GM20000 (cell line): Measurements from ENCODE around the gene DPF3.

ENCODE experiments used
- DNase-seq: peaks from one replicate; pipeline ENCODE4 v3.0.0; 2012; ENCODE audit warnings: low spot score
- TF ChIP-seq, protein P1 (sequence below): IDR thresholded peaks from 2 replicates; pipeline ENCODE4 v1.5.1; 2012; ENCODE audit warnings: mild to moderate bottlenecking, control low read depth; ENCODE audit errors: extremely low read depth, missing control alignments

DPF3 gene

GRCh38 chr14:72616294-72616693, 277.6 kb downstream of the DPF3 start:
- TF ChIP-seq, protein P1, sequence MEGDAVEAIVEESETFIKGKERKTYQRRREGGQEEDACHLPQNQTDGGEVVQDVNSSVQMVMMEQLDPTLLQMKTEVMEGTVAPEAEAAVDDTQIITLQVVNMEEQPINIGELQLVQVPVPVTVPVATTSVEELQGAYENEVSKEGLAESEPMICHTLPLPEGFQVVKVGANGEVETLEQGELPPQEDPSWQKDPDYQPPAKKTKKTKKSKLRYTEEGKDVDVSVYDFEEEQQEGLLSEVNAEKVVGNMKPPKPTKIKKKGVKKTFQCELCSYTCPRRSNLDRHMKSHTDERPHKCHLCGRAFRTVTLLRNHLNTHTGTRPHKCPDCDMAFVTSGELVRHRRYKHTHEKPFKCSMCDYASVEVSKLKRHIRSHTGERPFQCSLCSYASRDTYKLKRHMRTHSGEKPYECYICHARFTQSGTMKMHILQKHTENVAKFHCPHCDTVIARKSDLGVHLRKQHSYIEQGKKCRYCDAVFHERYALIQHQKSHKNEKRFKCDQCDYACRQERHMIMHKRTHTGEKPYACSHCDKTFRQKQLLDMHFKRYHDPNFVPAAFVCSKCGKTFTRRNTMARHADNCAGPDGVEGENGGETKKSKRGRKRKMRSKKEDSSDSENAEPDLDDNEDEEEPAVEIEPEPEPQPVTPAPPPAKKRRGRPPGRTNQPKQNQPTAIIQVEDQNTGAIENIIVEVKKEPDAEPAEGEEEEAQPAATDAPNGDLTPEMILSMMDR, result no peak
- no peak for DNase-seq

GRCh38 chr14:72615451-72616121, 278.3 kb downstream of the DPF3 start:
- DNase-seq, result no peak
- TF ChIP-seq, protein P1, result no peak

DNA sequence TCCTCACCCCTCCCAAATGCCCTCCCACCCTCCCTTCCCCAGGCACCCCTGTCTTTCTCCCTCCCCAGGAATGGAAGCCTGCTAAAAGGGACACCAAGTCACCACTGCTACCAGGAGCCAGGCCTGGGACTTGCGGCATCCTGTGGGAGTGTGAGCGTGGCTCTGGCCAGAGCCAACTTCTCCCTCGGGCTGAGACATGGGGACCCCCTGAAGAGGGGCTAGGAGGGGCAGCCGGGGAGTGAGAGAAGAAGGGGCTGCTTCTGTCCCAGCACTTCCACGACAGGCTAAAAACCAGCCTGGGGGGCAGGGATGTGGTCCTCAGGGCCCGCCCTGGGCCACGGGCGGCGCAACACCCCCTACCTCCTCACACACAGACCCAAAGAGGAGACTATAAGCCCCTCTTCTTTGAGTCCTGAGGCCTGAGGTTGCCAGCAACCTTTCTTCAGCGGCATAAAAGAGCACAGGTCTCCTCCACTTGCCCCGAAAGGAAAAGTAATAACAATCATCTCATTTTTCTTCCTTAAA, 278.9 kb downstream of the DPF3 start:
- no peak for DNase-seq
- TF ChIP-seq, protein P1, result no peak

DNA sequence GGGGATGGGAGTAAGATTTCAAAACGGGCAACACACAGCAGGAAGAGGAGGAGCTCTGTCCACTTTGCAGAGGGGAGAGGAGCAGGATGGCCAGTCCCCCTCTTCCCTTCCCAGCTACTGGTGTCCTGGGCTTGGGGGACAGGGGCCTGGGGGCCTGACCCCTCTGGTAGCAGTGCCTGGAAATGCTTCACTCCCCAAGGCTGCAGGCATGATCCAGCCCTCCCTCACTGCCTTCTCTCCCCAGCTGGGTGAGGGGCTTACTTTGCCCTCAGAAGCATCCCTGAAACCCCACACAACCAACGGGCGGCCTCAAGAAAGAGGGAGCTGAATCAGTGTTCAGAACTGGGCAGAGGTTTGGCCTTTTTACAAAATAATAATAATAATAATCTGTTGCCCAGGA, 279.5 kb downstream of the DPF3 start:
- TF ChIP-seq, protein P1, result no peak
- no peak for DNase-seq

GRCh38 chr14:72613975-72614319, 280.0 kb downstream of the DPF3 start:
- no peak for DNase-seq
- TF ChIP-seq, protein P1, result no peak

- TF ChIP-seq, protein P1, result no peak
- DNase-seq, result no peak
These were observed 280.5 kb downstream of the DPF3 start for GRCh38 chr14:72613231-72613974.

DNA sequence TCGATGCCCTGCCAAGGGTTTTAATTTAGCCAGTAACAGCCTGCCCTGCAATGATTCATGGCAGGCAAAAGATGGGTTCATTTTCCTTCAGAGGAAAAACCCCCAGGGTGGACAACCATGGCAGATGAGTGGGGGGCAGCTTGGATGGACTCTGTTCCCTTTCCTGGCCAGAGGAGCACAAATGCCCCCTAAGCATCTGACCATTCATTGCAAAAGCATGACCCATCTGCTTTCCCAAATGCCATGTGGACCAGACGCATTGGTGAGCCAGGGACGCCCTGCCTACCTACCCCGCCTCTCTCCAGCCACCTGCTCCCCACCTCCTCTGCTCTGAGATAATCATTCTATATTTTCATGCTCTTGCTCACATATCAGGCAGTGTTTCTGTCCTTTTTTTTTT, 281.9 kb downstream of the DPF3 start:
- DNase-seq, result no peak
- TF ChIP-seq, protein P1, result no peak
